Fibroblast of lung (primary cell): ENCODE measurements around the gene IFRD1.
"Not testable (repeated sequence)": the region's sequence is repeated elsewhere in the genome, so short reads cannot be mapped to it uniquely, and the experiment has no call there.

Source experiments
- CTCF ChIP-seq, 2 donors: IDR thresholded peaks in 1 of 2; conservative IDR thresholded peaks in 1 of 2; 1 replicate in 1 of 2; 2 replicates in 1 of 2; pipeline ENCODE4 v1.5.1; 2011 to 2012; ENCODE audit warnings: low read length in 2 of 2, control low read depth in 1 of 2, inconsistent platforms in 1 of 2, low read depth in 1 of 2, mild to moderate bottlenecking in 1 of 2
- EZH2 ChIP-seq: IDR thresholded peaks from 2 replicates; pipeline ENCODE4 v1.5.1; 2012; ENCODE audit warnings: low read length, control low read depth, mild to moderate bottlenecking; ENCODE audit errors: missing control alignments

DNA sequence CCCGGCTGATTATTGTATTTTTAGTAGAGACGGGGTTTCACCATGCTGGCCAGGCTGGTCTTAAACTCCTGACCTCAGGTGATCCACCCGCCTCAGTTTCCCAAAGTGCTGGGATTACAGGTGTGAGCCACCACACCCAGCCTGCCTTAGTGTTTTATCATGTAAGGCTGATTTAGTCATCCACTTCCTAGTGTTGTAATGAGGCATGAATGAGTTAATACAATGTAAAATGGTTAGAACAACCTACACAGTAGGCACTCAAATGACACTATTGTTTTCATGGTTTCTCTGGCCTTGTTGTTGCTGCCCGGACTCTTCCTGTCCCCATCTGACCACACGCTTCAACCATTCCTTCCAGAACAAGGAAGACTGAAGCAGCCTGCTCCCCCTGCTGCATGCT is 66.2 kb downstream of the IFRD1 start:
- not testable (repeated sequence) for TF ChIP-seq CTCF (conservative IDR thresholded peaks at IDR 0.05 in 1 of 2, IDR thresholded peaks at IDR 0.05 in 1 of 2; ENCODE audit: low read depth in 1 of 2, low read length in 2 of 2); EZH2
